Right lobe of liver (tissue), 6 donors: ENCODE data around the gene RELN. TPM values are rescaled to one million over a fixed set of nuclear protein-coding genes. Genes with fewer than 3 reads are reported as not detected.

Experiments
- ATAC-seq, 4 donors: fragments of 200-7000 bp; cut with Tn5 transposase; one replicate each; pipeline ENCODE4 v1.9.1; 2020; ENCODE audit warnings: mild to moderate bottlenecking in 4 of 4, moderate library complexity in 4 of 4
- DNase-seq, 3 donors: peaks; one replicate each; pipeline ENCODE4 v3.0.0-alpha.2; 2020
- H3K27ac ChIP-seq, 3 donors: fragments of 200-600 bp; one replicate each; pipeline ENCODE4 v1.8.0; 2022
- H3K27me3 ChIP-seq, 2 donors: fragments of 200-600 bp; one replicate each; pipeline ENCODE4 v1.8.0; 2022
- H3K36me3 ChIP-seq, 4 donors: fragments of 200-600 bp; sonication (generic) in 1 of 4; one replicate each; pipeline versions ENCODE4 v1.5.1 to v1.8.0; 2017 to 2022; ENCODE audit warnings: control low read depth in 1 of 4
- H3K4me1 ChIP-seq, 4 donors: fragments of 200-600 bp; sonication (generic) in 1 of 4; one replicate each; pipeline versions ENCODE4 v1.5.1 to v1.8.0; 2017 to 2022; ENCODE audit warnings: control low read depth in 1 of 4
- H3K4me3 ChIP-seq, 3 donors: fragments of 200-600 bp; one replicate each; pipeline ENCODE4 v1.8.0; 2022
- H3K9me3 ChIP-seq, 4 donors: fragments of 200-600 bp; sonication (generic) in 1 of 4; one replicate each; pipeline versions ENCODE4 v1.5.1 to v1.8.0; 2017 to 2022; ENCODE audit warnings: control low read depth in 1 of 4
- POLR2A ChIP-seq: fragments of 450-650 bp; IDR thresholded peaks from one replicate; pipeline ENCODE4 v1.6.1; 2017; ENCODE audit warnings: antibody characterized with exemption, mild to moderate bottlenecking
- WGBS: methylation state at CpG from one replicate; pipeline ENCODE4 v1.1.6; 2018; ENCODE audit warnings: low coverage, low lambda C conversion rate; ENCODE audit not compliant: insufficient coverage; ENCODE audit errors: missing lambda C conversion rate; 5-methylcytosine and 5-hydroxymethylcytosine counted together
- intact Hi-C, 2 donors: fragments of 100-400 bp; cut with DNase I; formaldehyde crosslinking; loops; one replicate each; pipeline versions ENCODE4 v1.11.2 to v1.14.1; 2022
- total RNA-seq, 6 experiments: library from RNA; depleted of rRNA in 2 of 6; stranded (reverse); fragments of >200 nt in 2 of 6; fragmentation: NEBNext Ultra II Directional in 3 of 6; extraction: Animal tissue kit (Norgen Biotek cat#: 25700) in 3 of 6; gene quantifications; one replicate each; pipeline versions ENCODE4 v1.1.0 to v1.2.4, GENCODE V29; 2016 to 2023
- TF ChIP-seq, protein P1 (sequence below), 4 donors: fragments of 200-600 bp in 3 of 4; fragments of 450-650 bp in 1 of 4; IDR thresholded peaks; one replicate each; pipeline versions ENCODE4 v1.5.1 to v1.8.0; 2016 to 2022; ENCODE audit warnings: antibody characterized with exemption in 4 of 4, mild to moderate bottlenecking in 2 of 4
- donor health status: DM: no; HTN: yes; CAD: no.
- donor health status: DM: no; HTN: no; CAD: no.
- donor health status: DM: no; HTN: no; CAD: no.
- donor health status: DM: no; HTN: yes; CAD: no.
- donor health status: DM: no; HTN: yes; CAD: no.

Gene RELN
- total RNA-seq, 6 experiments from 2014 or later, result 11.9 to 35.7 (median 18.9) TPM

- WGBS, result 64% methylated on average over 6 of the region's 6 CpGs
- intact Hi-C loops, result no loop called here
- H3K4me3 ChIP-seq, result no peak overlapping the region
- H3K27me3 ChIP-seq, result no peaks in the 10 kb centered on the region
- no peak overlapping the region for H3K27ac ChIP-seq
- no peak for TF ChIP-seq POLR2A
- TF ChIP-seq, protein P1, sequence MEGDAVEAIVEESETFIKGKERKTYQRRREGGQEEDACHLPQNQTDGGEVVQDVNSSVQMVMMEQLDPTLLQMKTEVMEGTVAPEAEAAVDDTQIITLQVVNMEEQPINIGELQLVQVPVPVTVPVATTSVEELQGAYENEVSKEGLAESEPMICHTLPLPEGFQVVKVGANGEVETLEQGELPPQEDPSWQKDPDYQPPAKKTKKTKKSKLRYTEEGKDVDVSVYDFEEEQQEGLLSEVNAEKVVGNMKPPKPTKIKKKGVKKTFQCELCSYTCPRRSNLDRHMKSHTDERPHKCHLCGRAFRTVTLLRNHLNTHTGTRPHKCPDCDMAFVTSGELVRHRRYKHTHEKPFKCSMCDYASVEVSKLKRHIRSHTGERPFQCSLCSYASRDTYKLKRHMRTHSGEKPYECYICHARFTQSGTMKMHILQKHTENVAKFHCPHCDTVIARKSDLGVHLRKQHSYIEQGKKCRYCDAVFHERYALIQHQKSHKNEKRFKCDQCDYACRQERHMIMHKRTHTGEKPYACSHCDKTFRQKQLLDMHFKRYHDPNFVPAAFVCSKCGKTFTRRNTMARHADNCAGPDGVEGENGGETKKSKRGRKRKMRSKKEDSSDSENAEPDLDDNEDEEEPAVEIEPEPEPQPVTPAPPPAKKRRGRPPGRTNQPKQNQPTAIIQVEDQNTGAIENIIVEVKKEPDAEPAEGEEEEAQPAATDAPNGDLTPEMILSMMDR (IDR thresholded peaks at IDR 0.05), result no peak
- DNase-seq, result no peak
- no peaks in the 10 kb centered on the region for H3K36me3 ChIP-seq
- no peak for ATAC-seq
- no peaks in the 10 kb centered on the region for H3K9me3 ChIP-seq
- H3K4me1 ChIP-seq, result peaks cover 0 to under 1% (median 0%) of the 10 kb centered on the region in 4 donors
Measured at GRCh38 chr7:103985565-103986126, 3.8 kb downstream of the RELN start.

DNA sequence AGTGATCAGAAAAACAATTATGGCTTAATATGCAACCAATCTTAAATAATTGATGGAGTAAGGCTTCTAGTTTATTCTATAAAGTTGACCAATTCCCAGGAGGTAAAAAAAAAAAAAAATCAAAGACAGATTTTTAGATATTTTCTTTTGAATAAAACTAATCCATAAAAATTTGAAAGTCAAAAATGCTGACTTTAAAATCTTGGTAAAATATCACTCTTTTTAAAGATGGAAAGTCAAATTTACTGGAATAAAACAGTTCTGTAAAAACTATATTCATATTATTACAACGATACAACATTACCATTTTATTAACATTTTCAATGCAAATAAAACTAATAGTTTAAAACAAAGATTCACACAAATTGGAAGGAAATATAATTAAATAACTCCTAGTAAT, 5.4 kb downstream of the RELN start:
- no peaks in the 10 kb centered on the region for H3K36me3 ChIP-seq

DNA sequence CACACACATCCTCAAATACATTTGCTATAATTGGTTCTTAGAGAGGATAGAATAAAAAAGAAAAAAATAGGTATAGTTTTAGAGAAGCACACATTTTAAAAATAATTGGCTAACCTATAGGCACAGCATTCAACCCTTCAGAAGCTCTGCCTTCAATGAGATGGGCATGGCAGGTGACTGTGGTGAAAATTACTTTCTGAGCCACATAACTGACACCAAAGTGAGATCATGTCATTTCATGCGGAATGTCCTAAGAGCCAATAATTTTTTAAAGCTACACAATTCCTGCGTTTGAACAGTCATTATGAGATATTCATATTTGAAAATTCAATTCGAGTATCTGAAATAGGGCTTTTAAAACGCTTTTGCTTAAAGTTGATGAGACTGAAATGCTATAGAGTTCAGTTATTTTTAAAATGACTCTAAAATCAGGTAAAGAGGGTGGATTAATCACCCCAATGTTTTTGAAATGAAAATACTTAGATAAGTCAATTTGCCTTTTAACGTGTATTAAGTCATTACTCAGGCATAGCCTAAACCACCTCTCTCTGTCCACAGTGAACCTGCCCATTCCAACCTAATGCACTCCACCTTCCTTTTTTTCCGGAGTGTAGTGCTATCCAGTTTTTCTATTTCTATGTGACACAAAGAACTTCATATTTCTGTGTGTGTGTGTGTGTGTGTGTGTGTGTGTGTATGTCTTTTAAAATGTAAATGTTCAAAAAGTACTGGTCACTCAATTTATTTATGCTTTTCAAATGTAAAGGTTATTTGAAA, 6.1 kb downstream of the RELN start:
- ATAC-seq (no peak), DNase-seq (no peak)
- TF ChIP-seq POLR2A, result no peak
- TF ChIP-seq, protein P1 (IDR thresholded peaks at IDR 0.05), result no peak
- H3K9me3 ChIP-seq, result no peaks in the 10 kb centered on the region
- intact Hi-C loops, result no loop called here
- H3K36me3 ChIP-seq, result no peaks in the 10 kb centered on the region
- 54% methylated on average over 6 of the region's 6 CpGs for WGBS
- H3K4me3 ChIP-seq, result no peak overlapping the region
- H3K27ac ChIP-seq, result no peak overlapping the region
- H3K4me1 ChIP-seq, result no peaks in the 10 kb centered on the region
- H3K27me3 ChIP-seq, result no peaks in the 10 kb centered on the region

More for the DNA sequence above, 5.4 kb downstream of the RELN start:
- intact Hi-C loops, result no loop called here
- Histone ChIP-seq H3K4me1 (no peaks in the 10 kb centered on the region), H3K9me3 (no peaks in the 10 kb centered on the region), H3K27me3 (no peaks in the 10 kb centered on the region), H3K4me3 (no peak overlapping the region), H3K27ac (no peak overlapping the region)
- ATAC-seq (no peak), DNase-seq (no peak)
- no peak for TF ChIP-seq POLR2A
- TF ChIP-seq, protein P1 (IDR thresholded peaks at IDR 0.05), result no peak
- WGBS, result 82% methylated on average over 1 of the region's 1 CpG

DNA sequence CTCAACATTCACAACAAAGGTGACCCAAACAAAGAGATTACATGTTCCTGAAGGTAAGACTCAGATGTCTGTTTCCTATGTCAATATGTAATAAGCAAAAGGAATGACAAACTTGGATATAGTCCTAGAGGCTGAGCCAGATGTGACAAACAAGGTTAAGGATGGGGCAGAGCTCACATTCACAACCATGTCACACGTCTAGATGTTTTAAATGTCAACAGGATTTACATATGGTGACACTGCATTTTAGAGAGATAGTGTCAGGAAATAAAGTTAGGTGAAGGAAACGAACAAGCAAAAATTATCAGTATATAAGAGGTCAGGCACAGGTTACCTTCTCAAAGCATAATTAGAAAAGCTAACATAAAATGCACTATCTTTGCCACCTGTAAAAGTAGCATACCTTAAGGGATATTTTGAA, 8.4 kb downstream of the RELN start:
- WGBS, result 22% methylated on average over 2 of the region's 2 CpGs
- Histone ChIP-seq H3K4me1 (no peaks in the 10 kb centered on the region), H3K27me3 (no peaks in the 10 kb centered on the region), H3K27ac (no peak overlapping the region), H3K36me3 (no peaks in the 10 kb centered on the region), H3K4me3 (no peak overlapping the region), H3K9me3 (no peaks in the 10 kb centered on the region)
- intact Hi-C loops, result no loop called here
- TF ChIP-seq, protein P1 (IDR thresholded peaks at IDR 0.05), result no peak
- TF ChIP-seq POLR2A, result no peak
- ATAC-seq (peak; percentile 43 to 84 (median 81)), DNase-seq (no peak)
